ENCODE data around the gene DBH. TPM values are rescaled to one million over a fixed set of nuclear protein-coding genes. Genes with fewer than 3 reads are reported as not detected.

Gene DBH
- total RNA-seq, 1 experiment from 2014 or later: not detected

DNA sequence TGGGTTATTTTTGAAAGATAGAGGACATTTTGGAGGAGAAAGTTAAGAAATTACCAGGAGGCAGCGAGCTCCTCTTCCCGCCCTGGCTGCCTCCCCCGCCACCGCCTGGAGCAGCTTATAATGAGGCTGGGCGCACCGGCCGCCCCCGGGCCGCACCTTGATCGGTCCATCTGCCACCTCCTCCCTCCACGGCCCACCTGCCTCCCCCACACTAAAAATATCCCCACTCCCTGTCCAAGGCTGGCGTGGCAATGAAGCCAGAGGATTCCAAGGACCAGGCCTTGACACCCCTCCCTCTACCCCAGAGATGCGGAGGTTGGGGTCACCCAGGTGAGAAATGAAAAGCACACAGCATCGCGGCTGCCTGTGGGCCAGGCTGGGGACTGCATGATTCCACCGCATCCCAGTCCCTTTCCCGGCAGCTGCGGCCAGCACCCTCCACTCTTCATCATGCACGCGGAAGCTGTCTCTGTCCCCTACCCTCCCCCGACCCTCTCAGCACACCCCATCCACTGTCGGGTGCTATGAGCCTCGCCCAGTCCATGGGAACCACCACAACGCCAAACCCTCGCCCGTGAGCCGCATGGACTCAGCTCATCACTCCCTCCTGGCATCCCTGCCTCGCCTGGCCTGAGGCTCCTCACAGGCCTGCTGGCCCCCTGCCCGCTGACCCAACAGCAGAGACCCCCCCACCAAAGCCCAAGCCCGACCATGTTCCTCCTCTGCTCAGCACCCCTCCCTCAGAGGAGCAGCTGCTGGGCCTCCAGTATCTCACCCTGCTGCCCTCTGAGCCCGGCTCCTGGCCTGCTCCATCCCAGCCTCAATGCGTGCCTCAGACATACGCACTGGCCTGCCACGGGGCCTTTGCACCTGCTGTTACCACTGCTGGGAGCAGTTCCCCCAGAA, 51.9 kb downstream of the DBH start:
- Histone ChIP-seq H3K4me1 (ENCODE audit: control insufficient read depth in 1 of 2, insufficient read depth in 2 of 2, low read length in 2 of 2) (peaks cover 6 to 9% of the 10 kb centered on the region in 2 experiments; a peak in 2 of 4 replicates), H3K9me2 (ENCODE audit: insufficient read depth) (no peaks in the 10 kb centered on the region), H3K79me2 (ENCODE audit: insufficient read depth, low read length) (no peaks in the 10 kb centered on the region), H3K4me3 (replicated peaks in 1 of 2; ENCODE audit: low read depth in 1 of 2, low read length in 2 of 2) (no peak overlapping the region), H3K27me3 (ENCODE audit: insufficient read depth, low read length) (no peaks in the 10 kb centered on the region), H2AFZ (ENCODE audit: low read depth, low read length, poor library complexity, severe bottlenecking) (no peak overlapping the region), H3K27ac (ENCODE audit: low read depth, low read length) (no peak overlapping the region), H3K36me3 (ENCODE audit: control insufficient read depth in 1 of 2, insufficient read depth in 2 of 2, low read length in 2 of 2) (no peaks in the 10 kb centered on the region), H3K9me3 (ENCODE audit: control insufficient read depth in 1 of 2, insufficient read depth in 1 of 2, low read depth in 1 of 2, low read length in 2 of 2) (no peaks in the 10 kb centered on the region), H3K4me2 (ENCODE audit: low read length) (no peak overlapping the region), H3K9ac (ENCODE audit: low read length) (no peak overlapping the region), H4K20me1 (ENCODE audit: insufficient read depth) (no peaks in the 10 kb centered on the region)
- ChIA-PET CTCF (no interaction called here), RAD21 (ENCODE audit: low non-redundant PET in 1 of 2, low total read pairs in 2 of 2, uncharacterized antibody in 2 of 2, unreplicated experiment in 2 of 2) (no interaction called here), POLR2A (no interaction called here)
- BruUV-seq (replicated peaks): no TSS peak
- intact Hi-C loops (cut with micrococcal nuclease): no loop called here
- ATAC-seq: no peak
- TF ChIP-seq, protein P1, sequence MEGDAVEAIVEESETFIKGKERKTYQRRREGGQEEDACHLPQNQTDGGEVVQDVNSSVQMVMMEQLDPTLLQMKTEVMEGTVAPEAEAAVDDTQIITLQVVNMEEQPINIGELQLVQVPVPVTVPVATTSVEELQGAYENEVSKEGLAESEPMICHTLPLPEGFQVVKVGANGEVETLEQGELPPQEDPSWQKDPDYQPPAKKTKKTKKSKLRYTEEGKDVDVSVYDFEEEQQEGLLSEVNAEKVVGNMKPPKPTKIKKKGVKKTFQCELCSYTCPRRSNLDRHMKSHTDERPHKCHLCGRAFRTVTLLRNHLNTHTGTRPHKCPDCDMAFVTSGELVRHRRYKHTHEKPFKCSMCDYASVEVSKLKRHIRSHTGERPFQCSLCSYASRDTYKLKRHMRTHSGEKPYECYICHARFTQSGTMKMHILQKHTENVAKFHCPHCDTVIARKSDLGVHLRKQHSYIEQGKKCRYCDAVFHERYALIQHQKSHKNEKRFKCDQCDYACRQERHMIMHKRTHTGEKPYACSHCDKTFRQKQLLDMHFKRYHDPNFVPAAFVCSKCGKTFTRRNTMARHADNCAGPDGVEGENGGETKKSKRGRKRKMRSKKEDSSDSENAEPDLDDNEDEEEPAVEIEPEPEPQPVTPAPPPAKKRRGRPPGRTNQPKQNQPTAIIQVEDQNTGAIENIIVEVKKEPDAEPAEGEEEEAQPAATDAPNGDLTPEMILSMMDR (IDR thresholded peaks at IDR 0.05 in 2 of 3, conservative IDR thresholded peaks at IDR 0.05 in 1 of 3; ENCODE audit: borderline replicate concordance in 1 of 3, insufficient read depth in 1 of 3, low read depth in 2 of 3, low read length in 2 of 3): no peak
- TF ChIP-seq TCF7L2 (IDR thresholded peaks at IDR 0.05; ENCODE audit: borderline replicate concordance, extremely low read depth, insufficient read depth, insufficient read length) (no peak), SIN3A (IDR thresholded peaks at IDR 0.05; ENCODE audit: low read depth) (no peak), SP1 (IDR thresholded peaks at IDR 0.05; ENCODE audit: low read depth) (no peak), EGR1 (IDR thresholded peaks at IDR 0.05; ENCODE audit: low read depth) (no peak), CBX3 (IDR thresholded peaks at IDR 0.05; ENCODE audit: low read depth) (no peak), ELF1 (IDR thresholded peaks at IDR 0.05; ENCODE audit: borderline replicate concordance, low read depth) (no peak), POLR2AphosphoS5 (IDR thresholded peaks at IDR 0.05; ENCODE audit: low read depth, low read length) (no peak), EZH2phosphoT487 (IDR thresholded peaks at IDR 0.05; ENCODE audit: borderline replicate concordance) (no peak), YY1 (IDR thresholded peaks at IDR 0.05; ENCODE audit: extremely low read depth, insufficient replicate concordance, low read depth, low read length) (no peak), RAD21 (IDR thresholded peaks at IDR 0.05; ENCODE audit: low read depth) (no peak), ZNF274 (IDR thresholded peaks at IDR 0.05; ENCODE audit: low read depth, low read length) (no peak)
- TF ChIP-seq, protein P2, sequence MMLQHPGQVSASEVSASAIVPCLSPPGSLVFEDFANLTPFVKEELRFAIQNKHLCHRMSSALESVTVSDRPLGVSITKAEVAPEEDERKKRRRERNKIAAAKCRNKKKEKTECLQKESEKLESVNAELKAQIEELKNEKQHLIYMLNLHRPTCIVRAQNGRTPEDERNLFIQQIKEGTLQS (IDR thresholded peaks at IDR 0.05): no peak
- TF ChIP-seq, protein P3, sequence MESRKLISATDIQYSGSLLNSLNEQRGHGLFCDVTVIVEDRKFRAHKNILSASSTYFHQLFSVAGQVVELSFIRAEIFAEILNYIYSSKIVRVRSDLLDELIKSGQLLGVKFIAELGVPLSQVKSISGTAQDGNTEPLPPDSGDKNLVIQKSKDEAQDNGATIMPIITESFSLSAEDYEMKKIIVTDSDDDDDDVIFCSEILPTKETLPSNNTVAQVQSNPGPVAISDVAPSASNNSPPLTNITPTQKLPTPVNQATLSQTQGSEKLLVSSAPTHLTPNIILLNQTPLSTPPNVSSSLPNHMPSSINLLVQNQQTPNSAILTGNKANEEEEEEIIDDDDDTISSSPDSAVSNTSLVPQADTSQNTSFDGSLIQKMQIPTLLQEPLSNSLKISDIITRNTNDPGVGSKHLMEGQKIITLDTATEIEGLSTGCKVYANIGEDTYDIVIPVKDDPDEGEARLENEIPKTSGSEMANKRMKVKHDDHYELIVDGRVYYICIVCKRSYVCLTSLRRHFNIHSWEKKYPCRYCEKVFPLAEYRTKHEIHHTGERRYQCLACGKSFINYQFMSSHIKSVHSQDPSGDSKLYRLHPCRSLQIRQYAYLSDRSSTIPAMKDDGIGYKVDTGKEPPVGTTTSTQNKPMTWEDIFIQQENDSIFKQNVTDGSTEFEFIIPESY (IDR thresholded peaks at IDR 0.05; ENCODE audit: extremely low read depth, insufficient replicate concordance, low read length): no peak
- DNase-seq (ENCODE audit: low read depth, low spot score): no peak
